Measurements from ENCODE around the gene GOLGA6A. TPM values are rescaled to one million over a fixed set of nuclear protein-coding genes. Genes with fewer than 3 reads are reported as not detected.
A peak's percentile ranks its signal among the peaks of the same experiment; 100 is the strongest.

GOLGA6A gene
- total RNA-seq, 1 experiment from 2014 or later: 6.0 TPM

DNA sequence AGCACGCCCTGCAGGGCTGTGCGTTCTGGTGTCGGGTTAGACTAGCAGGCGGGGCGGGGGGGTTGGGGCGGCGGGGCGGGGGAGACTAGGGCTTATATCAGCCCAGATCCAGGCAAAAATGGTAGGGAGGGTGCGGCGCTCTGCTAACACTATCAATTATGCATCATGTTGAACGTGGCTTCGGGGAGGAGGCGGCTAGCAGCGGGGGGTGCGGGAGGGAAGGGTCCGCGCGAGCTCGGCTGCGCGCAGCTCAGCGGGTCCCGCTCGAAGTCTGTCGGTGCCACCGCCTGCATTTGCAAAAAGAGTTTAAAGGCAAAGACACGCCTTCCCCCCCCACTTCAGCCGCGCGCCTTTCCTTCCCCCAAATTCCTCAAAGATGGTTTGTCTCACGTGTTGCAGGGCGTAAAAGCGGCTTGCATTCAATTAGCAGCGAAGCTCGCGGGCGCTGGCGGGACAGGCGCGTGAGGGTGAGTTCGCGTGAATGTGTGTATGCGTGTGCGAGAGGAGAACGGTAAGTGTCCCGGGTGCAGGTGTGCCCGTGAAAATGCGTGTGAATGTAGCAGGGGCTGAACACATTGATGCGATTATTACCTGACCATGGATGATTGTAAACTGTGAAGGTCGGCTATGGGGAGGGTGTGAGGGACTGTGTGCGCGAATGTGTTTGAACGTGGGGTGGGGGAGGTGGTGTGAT is 48.0 kb upstream of the GOLGA6A start, which contains the start of gene ISLR2:
Gene ISLR2, plus strand, starts transcription at position 432 of the 694 bp plus-strand sequence. CDS start 2,169 bp downstream, outside the sequence.
- ChIA-PET POLR2A (interaction anchor here (0.7 to 1.6 kb wide), 2 partner anchors 82 to 177 kb away, joined by 4 to 9 read pairs; no protein-coding TSS in a partner anchor), CTCF (interaction anchor here (0.5 to 6.0 kb wide), 16 partner anchors 9 to 244 kb away, joined by 3 to 94 read pairs (median 8); partner anchors contain the start of genes LOXL1 and STRA6)
- peaks cover 64% of the 10 kb centered on the region for H3K4me1 Mint-ChIP-seq
- no peaks in the 10 kb centered on the region for H3K9me3 Mint-ChIP-seq
- H3K36me3 Mint-ChIP-seq: no peaks in the 10 kb centered on the region; the same call in 1 of the 2 replicates
- no peak within 1 kb of the TSS for H3K27ac Mint-ChIP-seq
- peak within 1 kb of the TSS; percentile 73 for H3K4me3 Mint-ChIP-seq
- peaks cover 96% of the 10 kb centered on the region for H3K27me3 Mint-ChIP-seq (ENCODE audit: low read depth)
- no peak for ATAC-seq
- DNase-seq (ENCODE audit: low spot score): peak; percentile 54
- TF ChIP-seq IRF2 (CRISPR knock-in tag; IDR thresholded peaks at IDR 0.05; ENCODE audit: borderline replicate concordance, low read depth) (no peak), HMGA2 (CRISPR knock-in tag; IDR thresholded peaks at IDR 0.05) (no peak), CBFB (CRISPR knock-in tag; IDR thresholded peaks at IDR 0.05; ENCODE audit: low read depth) (no peak), SMAD3 (CRISPR knock-in tag; IDR thresholded peaks at IDR 0.05; ENCODE audit: borderline replicate concordance) (no peak), ETV6 (CRISPR knock-in tag; IDR thresholded peaks at IDR 0.05) (no peak), FOXP1 (CRISPR knock-in tag; IDR thresholded peaks at IDR 0.05; ENCODE audit: borderline replicate concordance) (no peak; the same call in 1 of the 2 replicates), ZNF232 (CRISPR knock-in tag; IDR thresholded peaks at IDR 0.05) (no peak), JUN (CRISPR knock-in tag; IDR thresholded peaks at IDR 0.05) (no peak), ZNF396 (CRISPR knock-in tag; IDR thresholded peaks at IDR 0.05; ENCODE audit: borderline replicate concordance) (no peak), ZNF671 (CRISPR knock-in tag; IDR thresholded peaks at IDR 0.05) (no peak), RORB (CRISPR knock-in tag; IDR thresholded peaks at IDR 0.05) (no peak), ZNF423 (CRISPR knock-in tag; IDR thresholded peaks at IDR 0.05) (no peak)
- TF ChIP-seq, protein P1, sequence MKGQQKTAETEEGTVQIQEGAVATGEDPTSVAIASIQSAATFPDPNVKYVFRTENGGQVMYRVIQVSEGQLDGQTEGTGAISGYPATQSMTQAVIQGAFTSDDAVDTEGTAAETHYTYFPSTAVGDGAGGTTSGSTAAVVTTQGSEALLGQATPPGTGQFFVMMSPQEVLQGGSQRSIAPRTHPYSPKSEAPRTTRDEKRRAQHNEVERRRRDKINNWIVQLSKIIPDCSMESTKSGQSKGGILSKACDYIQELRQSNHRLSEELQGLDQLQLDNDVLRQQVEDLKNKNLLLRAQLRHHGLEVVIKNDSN (CRISPR knock-in tag; IDR thresholded peaks at IDR 0.05): peak; percentile 61
- TF ChIP-seq, protein P2, sequence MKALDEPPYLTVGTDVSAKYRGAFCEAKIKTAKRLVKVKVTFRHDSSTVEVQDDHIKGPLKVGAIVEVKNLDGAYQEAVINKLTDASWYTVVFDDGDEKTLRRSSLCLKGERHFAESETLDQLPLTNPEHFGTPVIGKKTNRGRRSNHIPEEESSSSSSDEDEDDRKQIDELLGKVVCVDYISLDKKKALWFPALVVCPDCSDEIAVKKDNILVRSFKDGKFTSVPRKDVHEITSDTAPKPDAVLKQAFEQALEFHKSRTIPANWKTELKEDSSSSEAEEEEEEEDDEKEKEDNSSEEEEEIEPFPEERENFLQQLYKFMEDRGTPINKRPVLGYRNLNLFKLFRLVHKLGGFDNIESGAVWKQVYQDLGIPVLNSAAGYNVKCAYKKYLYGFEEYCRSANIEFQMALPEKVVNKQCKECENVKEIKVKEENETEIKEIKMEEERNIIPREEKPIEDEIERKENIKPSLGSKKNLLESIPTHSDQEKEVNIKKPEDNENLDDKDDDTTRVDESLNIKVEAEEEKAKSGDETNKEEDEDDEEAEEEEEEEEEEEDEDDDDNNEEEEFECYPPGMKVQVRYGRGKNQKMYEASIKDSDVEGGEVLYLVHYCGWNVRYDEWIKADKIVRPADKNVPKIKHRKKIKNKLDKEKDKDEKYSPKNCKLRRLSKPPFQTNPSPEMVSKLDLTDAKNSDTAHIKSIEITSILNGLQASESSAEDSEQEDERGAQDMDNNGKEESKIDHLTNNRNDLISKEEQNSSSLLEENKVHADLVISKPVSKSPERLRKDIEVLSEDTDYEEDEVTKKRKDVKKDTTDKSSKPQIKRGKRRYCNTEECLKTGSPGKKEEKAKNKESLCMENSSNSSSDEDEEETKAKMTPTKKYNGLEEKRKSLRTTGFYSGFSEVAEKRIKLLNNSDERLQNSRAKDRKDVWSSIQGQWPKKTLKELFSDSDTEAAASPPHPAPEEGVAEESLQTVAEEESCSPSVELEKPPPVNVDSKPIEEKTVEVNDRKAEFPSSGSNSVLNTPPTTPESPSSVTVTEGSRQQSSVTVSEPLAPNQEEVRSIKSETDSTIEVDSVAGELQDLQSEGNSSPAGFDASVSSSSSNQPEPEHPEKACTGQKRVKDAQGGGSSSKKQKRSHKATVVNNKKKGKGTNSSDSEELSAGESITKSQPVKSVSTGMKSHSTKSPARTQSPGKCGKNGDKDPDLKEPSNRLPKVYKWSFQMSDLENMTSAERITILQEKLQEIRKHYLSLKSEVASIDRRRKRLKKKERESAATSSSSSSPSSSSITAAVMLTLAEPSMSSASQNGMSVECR (CRISPR knock-in tag; IDR thresholded peaks at IDR 0.05; ENCODE audit: borderline replicate concordance): peak; percentile 51; the same call in 1 of the 2 replicates
- TF ChIP-seq, protein P3, sequence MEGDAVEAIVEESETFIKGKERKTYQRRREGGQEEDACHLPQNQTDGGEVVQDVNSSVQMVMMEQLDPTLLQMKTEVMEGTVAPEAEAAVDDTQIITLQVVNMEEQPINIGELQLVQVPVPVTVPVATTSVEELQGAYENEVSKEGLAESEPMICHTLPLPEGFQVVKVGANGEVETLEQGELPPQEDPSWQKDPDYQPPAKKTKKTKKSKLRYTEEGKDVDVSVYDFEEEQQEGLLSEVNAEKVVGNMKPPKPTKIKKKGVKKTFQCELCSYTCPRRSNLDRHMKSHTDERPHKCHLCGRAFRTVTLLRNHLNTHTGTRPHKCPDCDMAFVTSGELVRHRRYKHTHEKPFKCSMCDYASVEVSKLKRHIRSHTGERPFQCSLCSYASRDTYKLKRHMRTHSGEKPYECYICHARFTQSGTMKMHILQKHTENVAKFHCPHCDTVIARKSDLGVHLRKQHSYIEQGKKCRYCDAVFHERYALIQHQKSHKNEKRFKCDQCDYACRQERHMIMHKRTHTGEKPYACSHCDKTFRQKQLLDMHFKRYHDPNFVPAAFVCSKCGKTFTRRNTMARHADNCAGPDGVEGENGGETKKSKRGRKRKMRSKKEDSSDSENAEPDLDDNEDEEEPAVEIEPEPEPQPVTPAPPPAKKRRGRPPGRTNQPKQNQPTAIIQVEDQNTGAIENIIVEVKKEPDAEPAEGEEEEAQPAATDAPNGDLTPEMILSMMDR (IDR thresholded peaks at IDR 0.05): no peak
- TF ChIP-seq, protein P4, sequence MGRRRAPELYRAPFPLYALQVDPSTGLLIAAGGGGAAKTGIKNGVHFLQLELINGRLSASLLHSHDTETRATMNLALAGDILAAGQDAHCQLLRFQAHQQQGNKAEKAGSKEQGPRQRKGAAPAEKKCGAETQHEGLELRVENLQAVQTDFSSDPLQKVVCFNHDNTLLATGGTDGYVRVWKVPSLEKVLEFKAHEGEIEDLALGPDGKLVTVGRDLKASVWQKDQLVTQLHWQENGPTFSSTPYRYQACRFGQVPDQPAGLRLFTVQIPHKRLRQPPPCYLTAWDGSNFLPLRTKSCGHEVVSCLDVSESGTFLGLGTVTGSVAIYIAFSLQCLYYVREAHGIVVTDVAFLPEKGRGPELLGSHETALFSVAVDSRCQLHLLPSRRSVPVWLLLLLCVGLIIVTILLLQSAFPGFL (CRISPR knock-in tag; IDR thresholded peaks at IDR 0.05; ENCODE audit: borderline replicate concordance): no peak
- TF ChIP-seq, protein P5, sequence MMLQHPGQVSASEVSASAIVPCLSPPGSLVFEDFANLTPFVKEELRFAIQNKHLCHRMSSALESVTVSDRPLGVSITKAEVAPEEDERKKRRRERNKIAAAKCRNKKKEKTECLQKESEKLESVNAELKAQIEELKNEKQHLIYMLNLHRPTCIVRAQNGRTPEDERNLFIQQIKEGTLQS (CRISPR knock-in tag; conservative IDR thresholded peaks at IDR 0.05): no peak
- TF ChIP-seq, protein P6, sequence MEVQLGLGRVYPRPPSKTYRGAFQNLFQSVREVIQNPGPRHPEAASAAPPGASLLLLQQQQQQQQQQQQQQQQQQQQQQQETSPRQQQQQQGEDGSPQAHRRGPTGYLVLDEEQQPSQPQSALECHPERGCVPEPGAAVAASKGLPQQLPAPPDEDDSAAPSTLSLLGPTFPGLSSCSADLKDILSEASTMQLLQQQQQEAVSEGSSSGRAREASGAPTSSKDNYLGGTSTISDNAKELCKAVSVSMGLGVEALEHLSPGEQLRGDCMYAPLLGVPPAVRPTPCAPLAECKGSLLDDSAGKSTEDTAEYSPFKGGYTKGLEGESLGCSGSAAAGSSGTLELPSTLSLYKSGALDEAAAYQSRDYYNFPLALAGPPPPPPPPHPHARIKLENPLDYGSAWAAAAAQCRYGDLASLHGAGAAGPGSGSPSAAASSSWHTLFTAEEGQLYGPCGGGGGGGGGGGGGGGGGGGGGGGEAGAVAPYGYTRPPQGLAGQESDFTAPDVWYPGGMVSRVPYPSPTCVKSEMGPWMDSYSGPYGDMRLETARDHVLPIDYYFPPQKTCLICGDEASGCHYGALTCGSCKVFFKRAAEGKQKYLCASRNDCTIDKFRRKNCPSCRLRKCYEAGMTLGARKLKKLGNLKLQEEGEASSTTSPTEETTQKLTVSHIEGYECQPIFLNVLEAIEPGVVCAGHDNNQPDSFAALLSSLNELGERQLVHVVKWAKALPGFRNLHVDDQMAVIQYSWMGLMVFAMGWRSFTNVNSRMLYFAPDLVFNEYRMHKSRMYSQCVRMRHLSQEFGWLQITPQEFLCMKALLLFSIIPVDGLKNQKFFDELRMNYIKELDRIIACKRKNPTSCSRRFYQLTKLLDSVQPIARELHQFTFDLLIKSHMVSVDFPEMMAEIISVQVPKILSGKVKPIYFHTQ (CRISPR knock-in tag; IDR thresholded peaks at IDR 0.05): no peak
- TF ChIP-seq, protein P7, sequence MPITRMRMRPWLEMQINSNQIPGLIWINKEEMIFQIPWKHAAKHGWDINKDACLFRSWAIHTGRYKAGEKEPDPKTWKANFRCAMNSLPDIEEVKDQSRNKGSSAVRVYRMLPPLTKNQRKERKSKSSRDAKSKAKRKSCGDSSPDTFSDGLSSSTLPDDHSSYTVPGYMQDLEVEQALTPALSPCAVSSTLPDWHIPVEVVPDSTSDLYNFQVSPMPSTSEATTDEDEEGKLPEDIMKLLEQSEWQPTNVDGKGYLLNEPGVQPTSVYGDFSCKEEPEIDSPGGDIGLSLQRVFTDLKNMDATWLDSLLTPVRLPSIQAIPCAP (CRISPR knock-in tag; IDR thresholded peaks at IDR 0.05): no peak
- TF ChIP-seq, protein P8, sequence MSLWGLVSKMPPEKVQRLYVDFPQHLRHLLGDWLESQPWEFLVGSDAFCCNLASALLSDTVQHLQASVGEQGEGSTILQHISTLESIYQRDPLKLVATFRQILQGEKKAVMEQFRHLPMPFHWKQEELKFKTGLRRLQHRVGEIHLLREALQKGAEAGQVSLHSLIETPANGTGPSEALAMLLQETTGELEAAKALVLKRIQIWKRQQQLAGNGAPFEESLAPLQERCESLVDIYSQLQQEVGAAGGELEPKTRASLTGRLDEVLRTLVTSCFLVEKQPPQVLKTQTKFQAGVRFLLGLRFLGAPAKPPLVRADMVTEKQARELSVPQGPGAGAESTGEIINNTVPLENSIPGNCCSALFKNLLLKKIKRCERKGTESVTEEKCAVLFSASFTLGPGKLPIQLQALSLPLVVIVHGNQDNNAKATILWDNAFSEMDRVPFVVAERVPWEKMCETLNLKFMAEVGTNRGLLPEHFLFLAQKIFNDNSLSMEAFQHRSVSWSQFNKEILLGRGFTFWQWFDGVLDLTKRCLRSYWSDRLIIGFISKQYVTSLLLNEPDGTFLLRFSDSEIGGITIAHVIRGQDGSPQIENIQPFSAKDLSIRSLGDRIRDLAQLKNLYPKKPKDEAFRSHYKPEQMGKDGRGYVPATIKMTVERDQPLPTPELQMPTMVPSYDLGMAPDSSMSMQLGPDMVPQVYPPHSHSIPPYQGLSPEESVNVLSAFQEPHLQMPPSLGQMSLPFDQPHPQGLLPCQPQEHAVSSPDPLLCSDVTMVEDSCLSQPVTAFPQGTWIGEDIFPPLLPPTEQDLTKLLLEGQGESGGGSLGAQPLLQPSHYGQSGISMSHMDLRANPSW (CRISPR knock-in tag; conservative IDR thresholded peaks at IDR 0.05; ENCODE audit: low read depth): no peak
